ENCODE data around the gene COX10.
"Not testable (repeated sequence)": the region's sequence is repeated elsewhere in the genome, so short reads cannot be mapped to it uniquely, and the experiment has no call there.

Gene COX10

GRCh38 chr17:14069251-14070021, at the start of gene COX10:
TSS of gene COX10 (plus strand) at chr17:14069504. CDS start at chr17:14069606, 102 bp downstream.
- Histone ChIP-seq H3K27ac (ENCODE audit: low read depth in 2 of 2, low read length in 2 of 2) (peak within 1 kb of the TSS; percentile 87 to 88), H3K4me1 (ENCODE audit: control insufficient read depth in 2 of 2, insufficient read depth in 2 of 2, low read length in 2 of 2) (peaks cover 15 to 19% of the 10 kb centered on the region in 2 donors), H3K9ac (ENCODE audit: low read depth in 1 of 2, low read length in 2 of 2) (peak within 1 kb of the TSS; percentile 92 to 95), H3K27me3 (ENCODE audit: control insufficient read depth in 2 of 2, insufficient read depth in 2 of 2, low read length in 2 of 2) (no peaks in the 10 kb centered on the region), H3K4me3 (ENCODE audit: low read length in 2 of 2) (peak within 1 kb of the TSS; percentile 95 to 99), H3K9me3 (ENCODE audit: control insufficient read depth in 2 of 2, low read length in 2 of 2) (no peaks in the 10 kb centered on the region), H3K36me3 (ENCODE audit: control insufficient read depth in 2 of 2, insufficient read depth in 2 of 2, low read length in 2 of 2) (peaks cover 3% of the 10 kb centered on the region in 2 donors)

GRCh38 chr17:14021651-14022294, 47.5 kb upstream of the COX10 start:
- H3K4me3 ChIP-seq (ENCODE audit: low read length in 2 of 2); H3K36me3 ChIP-seq (ENCODE audit: control insufficient read depth in 2 of 2, insufficient read depth in 2 of 2, low read length in 2 of 2); H3K9me3 ChIP-seq (ENCODE audit: control insufficient read depth in 2 of 2, low read length in 2 of 2); H3K27me3 ChIP-seq (ENCODE audit: control insufficient read depth in 2 of 2, insufficient read depth in 2 of 2, low read length in 2 of 2); H3K9ac ChIP-seq (ENCODE audit: low read depth in 1 of 2, low read length in 2 of 2); H3K27ac ChIP-seq (ENCODE audit: low read depth in 2 of 2, low read length in 2 of 2); H3K4me1 ChIP-seq (ENCODE audit: control insufficient read depth in 2 of 2, insufficient read depth in 2 of 2, low read length in 2 of 2): not testable (repeated sequence)

- peaks cover 8 to 15% of the 10 kb centered on the region in 2 donors for H3K36me3 ChIP-seq (ENCODE audit: control insufficient read depth in 2 of 2, insufficient read depth in 2 of 2, low read length in 2 of 2)
- not testable (repeated sequence) for H3K27ac ChIP-seq (ENCODE audit: low read depth in 2 of 2, low read length in 2 of 2); H3K4me1 ChIP-seq (ENCODE audit: control insufficient read depth in 2 of 2, insufficient read depth in 2 of 2, low read length in 2 of 2); H3K9ac ChIP-seq (ENCODE audit: low read depth in 1 of 2, low read length in 2 of 2); H3K9me3 ChIP-seq (ENCODE audit: control insufficient read depth in 2 of 2, low read length in 2 of 2); H3K4me3 ChIP-seq (ENCODE audit: low read length in 2 of 2); H3K27me3 ChIP-seq (ENCODE audit: control insufficient read depth in 2 of 2, insufficient read depth in 2 of 2, low read length in 2 of 2)
Measured at GRCh38 chr17:14029755-14030154, 39.5 kb upstream of the COX10 start.

GRCh38 chr17:14032234-14032633, 37.1 kb upstream of the COX10 start:
- no peaks in the 10 kb centered on the region for H3K4me1 ChIP-seq (ENCODE audit: control insufficient read depth in 2 of 2, insufficient read depth in 2 of 2, low read length in 2 of 2)
- H3K27me3 ChIP-seq (ENCODE audit: control insufficient read depth in 2 of 2, insufficient read depth in 2 of 2, low read length in 2 of 2) = no peaks in the 10 kb centered on the region
- H3K9me3 ChIP-seq (ENCODE audit: control insufficient read depth in 2 of 2, low read length in 2 of 2) = no peaks in the 10 kb centered on the region
- no peak overlapping the region for H3K27ac ChIP-seq (ENCODE audit: low read depth in 2 of 2, low read length in 2 of 2)
- no peak overlapping the region for H3K9ac ChIP-seq (ENCODE audit: low read depth in 1 of 2, low read length in 2 of 2)
- H3K36me3 ChIP-seq (ENCODE audit: control insufficient read depth in 2 of 2, insufficient read depth in 2 of 2, low read length in 2 of 2) = peaks cover 8 to 15% of the 10 kb centered on the region in 2 donors
- no peak overlapping the region for H3K4me3 ChIP-seq (ENCODE audit: low read length in 2 of 2)

GRCh38 chr17:14033166-14033565, 36.1 kb upstream of the COX10 start:
- Histone ChIP-seq H3K27me3 (ENCODE audit: control insufficient read depth in 2 of 2, insufficient read depth in 2 of 2, low read length in 2 of 2) (no peaks in the 10 kb centered on the region), H3K36me3 (ENCODE audit: control insufficient read depth in 2 of 2, insufficient read depth in 2 of 2, low read length in 2 of 2) (peaks cover 8 to 15% of the 10 kb centered on the region in 2 donors), H3K4me1 (ENCODE audit: control insufficient read depth in 2 of 2, insufficient read depth in 2 of 2, low read length in 2 of 2) (no peaks in the 10 kb centered on the region), H3K27ac (ENCODE audit: low read depth in 2 of 2, low read length in 2 of 2) (no peak overlapping the region), H3K9ac (ENCODE audit: low read depth in 1 of 2, low read length in 2 of 2) (no peak overlapping the region), H3K4me3 (ENCODE audit: low read length in 2 of 2) (no peak overlapping the region), H3K9me3 (ENCODE audit: control insufficient read depth in 2 of 2, low read length in 2 of 2) (no peaks in the 10 kb centered on the region)

GRCh38 chr17:14037453-14037852, 31.9 kb upstream of the COX10 start:
- H3K4me1 ChIP-seq (ENCODE audit: control insufficient read depth in 2 of 2, insufficient read depth in 2 of 2, low read length in 2 of 2) = no peaks in the 10 kb centered on the region
- no peaks in the 10 kb centered on the region for H3K9me3 ChIP-seq (ENCODE audit: control insufficient read depth in 2 of 2, low read length in 2 of 2)
- H3K27me3 ChIP-seq (ENCODE audit: control insufficient read depth in 2 of 2, insufficient read depth in 2 of 2, low read length in 2 of 2) = no peaks in the 10 kb centered on the region
- no peak overlapping the region for H3K4me3 ChIP-seq (ENCODE audit: low read length in 2 of 2)
- H3K9ac ChIP-seq (ENCODE audit: low read depth in 1 of 2, low read length in 2 of 2) = no peak overlapping the region
- H3K27ac ChIP-seq (ENCODE audit: low read depth in 2 of 2, low read length in 2 of 2) = no peak overlapping the region
- H3K36me3 ChIP-seq (ENCODE audit: control insufficient read depth in 2 of 2, insufficient read depth in 2 of 2, low read length in 2 of 2) = peaks cover 8 to 12% of the 10 kb centered on the region in 2 donors

GRCh38 chr17:14038206-14038605, 31.1 kb upstream of the COX10 start:
- Histone ChIP-seq H3K9ac (ENCODE audit: low read depth in 1 of 2, low read length in 2 of 2) (no peak overlapping the region), H3K27ac (ENCODE audit: low read depth in 2 of 2, low read length in 2 of 2) (no peak overlapping the region), H3K4me1 (ENCODE audit: control insufficient read depth in 2 of 2, insufficient read depth in 2 of 2, low read length in 2 of 2) (no peaks in the 10 kb centered on the region), H3K9me3 (ENCODE audit: control insufficient read depth in 2 of 2, low read length in 2 of 2) (no peaks in the 10 kb centered on the region), H3K36me3 (ENCODE audit: control insufficient read depth in 2 of 2, insufficient read depth in 2 of 2, low read length in 2 of 2) (peaks cover 7 to 8% of the 10 kb centered on the region in 2 donors), H3K4me3 (ENCODE audit: low read length in 2 of 2) (no peak overlapping the region), H3K27me3 (ENCODE audit: control insufficient read depth in 2 of 2, insufficient read depth in 2 of 2, low read length in 2 of 2) (no peaks in the 10 kb centered on the region)

- Histone ChIP-seq H3K36me3 (ENCODE audit: control insufficient read depth in 2 of 2, insufficient read depth in 2 of 2, low read length in 2 of 2) (no peaks in the 10 kb centered on the region), H3K4me3 (ENCODE audit: low read length in 2 of 2) (no peak overlapping the region), H3K9ac (ENCODE audit: low read depth in 1 of 2, low read length in 2 of 2) (no peak overlapping the region), H3K27ac (ENCODE audit: low read depth in 2 of 2, low read length in 2 of 2) (no peak overlapping the region), H3K9me3 (ENCODE audit: control insufficient read depth in 2 of 2, low read length in 2 of 2) (no peaks in the 10 kb centered on the region), H3K27me3 (ENCODE audit: control insufficient read depth in 2 of 2, insufficient read depth in 2 of 2, low read length in 2 of 2) (no peaks in the 10 kb centered on the region), H3K4me1 (ENCODE audit: control insufficient read depth in 2 of 2, insufficient read depth in 2 of 2, low read length in 2 of 2) (no peaks in the 10 kb centered on the region)
Measured at GRCh38 chr17:14042411-14042810, 26.9 kb upstream of the COX10 start.

GRCh38 chr17:14044702-14045101, 24.6 kb upstream of the COX10 start:
- no peaks in the 10 kb centered on the region for H3K4me1 ChIP-seq (ENCODE audit: control insufficient read depth in 2 of 2, insufficient read depth in 2 of 2, low read length in 2 of 2)
- H3K4me3 ChIP-seq (ENCODE audit: low read length in 2 of 2) = no peak overlapping the region
- H3K9me3 ChIP-seq (ENCODE audit: control insufficient read depth in 2 of 2, low read length in 2 of 2) = no peaks in the 10 kb centered on the region
- no peaks in the 10 kb centered on the region for H3K27me3 ChIP-seq (ENCODE audit: control insufficient read depth in 2 of 2, insufficient read depth in 2 of 2, low read length in 2 of 2)
- no peaks in the 10 kb centered on the region for H3K36me3 ChIP-seq (ENCODE audit: control insufficient read depth in 2 of 2, insufficient read depth in 2 of 2, low read length in 2 of 2)
- H3K27ac ChIP-seq (ENCODE audit: low read depth in 2 of 2, low read length in 2 of 2) = no peak overlapping the region
- no peak overlapping the region for H3K9ac ChIP-seq (ENCODE audit: low read depth in 1 of 2, low read length in 2 of 2)

- no peaks in the 10 kb centered on the region for H3K27me3 ChIP-seq (ENCODE audit: control insufficient read depth in 2 of 2, insufficient read depth in 2 of 2, low read length in 2 of 2)
- H3K9me3 ChIP-seq (ENCODE audit: control insufficient read depth in 2 of 2, low read length in 2 of 2) = no peaks in the 10 kb centered on the region
- no peaks in the 10 kb centered on the region for H3K4me1 ChIP-seq (ENCODE audit: control insufficient read depth in 2 of 2, insufficient read depth in 2 of 2, low read length in 2 of 2)
- no peak overlapping the region for H3K27ac ChIP-seq (ENCODE audit: low read depth in 2 of 2, low read length in 2 of 2)
- no peak overlapping the region for H3K4me3 ChIP-seq (ENCODE audit: low read length in 2 of 2)
- H3K9ac ChIP-seq (ENCODE audit: low read depth in 1 of 2, low read length in 2 of 2) = no peak overlapping the region
- peaks cover 0 to 2% of the 10 kb centered on the region in 2 donors for H3K36me3 ChIP-seq (ENCODE audit: control insufficient read depth in 2 of 2, insufficient read depth in 2 of 2, low read length in 2 of 2)
Measured at GRCh38 chr17:14046978-14047377, 22.3 kb upstream of the COX10 start.

Measured in mucosa of rectum (tissue), 2 donors.